GM12892 (cell line): Measurements from ENCODE around the gene ULK4.
"Not testable (repeated sequence)": the region's sequence is repeated elsewhere in the genome, so short reads cannot be mapped to it uniquely, and the experiment has no call there.

Experiments
- DNase-seq: peaks from one replicate; pipeline ENCODE4 v3.0.0; 2011; ENCODE audit not compliant: insufficient read length
- FAIRE-seq: peaks from 2 replicates; lab custom pipeline; 2011; peaks lifted over from hg19 to GRCh38; lab: Jason Lieb, UNC
- POLR2A ChIP-seq: IDR thresholded peaks from 2 replicates; pipeline ENCODE4 v1.6.1; 2011; ENCODE audit warnings: low read depth, low read length, control low read depth
- POLR2AphosphoS5 ChIP-seq: IDR thresholded peaks from 2 replicates; pipeline ENCODE4 v1.6.1; 2011; ENCODE audit warnings: low read depth, low read length, control low read depth
- TAF1 ChIP-seq: IDR thresholded peaks from 2 replicates; pipeline ENCODE4 v1.6.1; 2011; ENCODE audit warnings: low read depth, mild to moderate bottlenecking, control low read depth, low read length, borderline replicate concordance

The ULK4 gene

DNA sequence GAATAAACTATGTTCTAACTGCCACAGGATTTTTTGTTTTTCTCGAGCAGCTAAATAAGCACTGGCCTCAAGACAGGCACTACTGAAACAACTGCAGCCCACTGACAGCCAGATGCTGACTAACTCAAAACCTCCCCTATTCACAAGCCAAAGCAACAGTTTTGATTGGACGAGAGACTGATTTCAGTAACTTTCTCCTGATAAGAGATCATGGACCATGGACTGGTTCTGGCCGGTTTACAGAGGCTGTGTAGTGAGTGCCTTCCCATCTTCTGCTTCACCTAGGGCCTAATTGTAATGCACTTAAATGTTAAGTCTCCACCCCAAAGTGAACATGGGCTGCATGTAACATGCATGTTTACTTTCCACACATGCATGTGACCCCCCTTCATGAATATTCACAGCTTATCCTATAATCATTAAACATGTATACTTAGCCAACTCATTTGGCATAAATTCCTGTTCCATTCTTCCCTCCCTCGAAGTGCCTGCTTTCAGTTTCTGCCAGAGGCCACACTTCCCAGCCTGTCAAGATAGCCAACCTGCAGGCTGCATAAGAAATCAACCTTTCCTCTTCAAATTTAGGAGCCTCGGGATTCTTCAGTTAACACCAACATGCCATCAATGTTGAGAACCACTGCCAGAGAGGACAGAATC, 108.2 kb downstream of the ULK4 start:
- FAIRE-seq, result no peak
- no peak for TF ChIP-seq POLR2AphosphoS5
- no peak for TF ChIP-seq TAF1
- no peak for DNase-seq

DNA sequence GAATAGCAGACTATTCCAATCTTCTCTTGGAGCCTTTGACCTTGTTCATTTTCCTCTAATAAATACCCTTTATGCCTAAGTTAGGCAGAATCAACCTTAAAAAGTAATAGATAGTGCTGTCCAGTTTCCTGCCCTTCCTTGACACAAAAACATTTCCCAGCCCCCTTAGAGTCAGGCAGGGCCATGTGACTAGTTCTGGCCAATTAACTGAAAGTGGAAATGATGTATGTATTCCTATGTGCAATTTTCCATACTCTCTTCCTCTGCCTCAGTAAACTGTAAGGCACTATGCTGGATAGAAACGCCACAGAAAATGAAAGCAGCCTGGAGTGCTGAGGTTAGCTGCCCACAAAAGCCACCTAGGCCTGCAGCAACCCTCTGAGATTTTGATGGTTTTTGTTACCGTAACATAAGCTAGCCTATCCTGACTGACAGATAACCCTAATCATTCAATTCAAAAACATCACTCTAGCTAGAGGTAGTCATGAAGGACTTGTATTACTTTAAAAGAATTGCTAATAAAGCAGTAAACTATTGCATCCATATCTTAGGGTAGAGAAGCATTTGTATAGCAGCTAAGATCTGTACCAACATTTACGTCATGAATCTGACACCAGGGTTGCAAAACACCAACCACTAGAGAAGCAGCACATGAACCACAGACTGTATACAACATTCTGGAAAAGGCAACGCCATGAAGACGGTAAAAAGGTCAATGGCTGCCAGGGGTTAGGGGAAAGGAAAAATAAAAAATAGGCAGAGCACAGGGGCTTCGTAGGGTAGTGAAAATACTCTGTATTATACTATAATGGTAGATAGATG, 112.9 kb downstream of the ULK4 start:
- TF ChIP-seq POLR2A (no peak), TAF1 (no peak), POLR2AphosphoS5 (no peak)
- no peak for DNase-seq
- FAIRE-seq, result no peak

DNA sequence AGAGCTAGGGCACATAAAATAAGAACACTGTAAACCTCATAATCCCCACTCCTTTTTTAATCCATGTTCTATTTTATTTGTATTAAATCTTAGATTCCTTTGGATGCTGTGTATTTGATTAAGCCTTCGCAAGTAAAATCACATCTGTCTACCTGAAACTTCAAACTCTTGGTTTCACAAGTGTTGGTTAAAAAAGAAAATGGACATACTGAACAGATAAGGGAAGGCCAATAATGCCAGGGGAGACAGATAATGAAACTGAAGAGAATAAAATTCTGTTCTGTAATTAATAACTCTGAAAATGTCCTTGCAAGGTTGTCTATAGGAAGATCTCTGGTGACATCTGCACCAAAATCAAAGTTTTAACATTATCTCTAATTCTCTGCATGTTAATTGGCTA, 114.2 kb downstream of the ULK4 start:
- FAIRE-seq (no peak), DNase-seq (no peak)
- TF ChIP-seq TAF1, result no peak
- no peak for TF ChIP-seq POLR2AphosphoS5
- no peak for TF ChIP-seq POLR2A

DNA sequence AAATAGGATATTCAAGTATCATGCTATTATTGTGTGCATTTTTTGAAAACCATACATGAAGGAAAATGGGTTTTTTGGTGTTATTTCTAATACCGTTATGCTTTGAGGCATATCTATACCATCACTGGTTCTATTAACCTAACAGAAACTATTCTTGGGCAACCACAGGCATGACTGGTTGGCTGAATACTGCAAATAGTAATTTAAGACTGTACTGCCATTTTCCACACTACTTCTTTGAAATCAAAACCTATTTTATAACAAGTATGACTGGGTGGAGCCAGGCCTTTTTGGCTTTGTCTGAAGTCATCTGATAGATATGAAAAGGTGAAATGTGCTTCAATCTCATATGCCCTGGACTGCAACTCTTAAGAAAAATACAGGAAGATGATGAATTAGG, 115.1 kb downstream of the ULK4 start:
- no peak for TF ChIP-seq POLR2A
- TF ChIP-seq POLR2AphosphoS5, result no peak
- TF ChIP-seq TAF1, result no peak
- FAIRE-seq (no peak), DNase-seq (no peak)

DNA sequence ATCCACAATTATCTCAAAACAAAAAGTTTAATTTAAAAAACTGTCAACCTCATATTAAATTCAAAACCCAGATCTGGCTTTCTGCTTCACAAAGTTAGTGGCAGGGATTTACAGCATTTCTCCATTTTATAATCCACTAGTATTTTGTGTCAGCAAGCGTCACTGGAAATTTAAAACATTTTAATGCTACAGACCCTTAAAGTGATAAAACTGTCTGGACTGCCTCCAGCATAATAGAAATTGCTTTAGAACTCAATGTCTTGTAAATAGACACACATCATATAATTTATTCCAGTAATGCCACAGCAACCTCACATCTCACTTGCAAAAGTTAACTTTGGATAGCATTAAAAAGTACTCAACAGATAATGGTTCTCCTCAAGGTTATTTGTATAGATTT, 116.1 kb downstream of the ULK4 start:
- TF ChIP-seq TAF1 (no peak), POLR2AphosphoS5 (no peak), POLR2A (no peak)
- no peak for DNase-seq
- no peak for FAIRE-seq

DNA sequence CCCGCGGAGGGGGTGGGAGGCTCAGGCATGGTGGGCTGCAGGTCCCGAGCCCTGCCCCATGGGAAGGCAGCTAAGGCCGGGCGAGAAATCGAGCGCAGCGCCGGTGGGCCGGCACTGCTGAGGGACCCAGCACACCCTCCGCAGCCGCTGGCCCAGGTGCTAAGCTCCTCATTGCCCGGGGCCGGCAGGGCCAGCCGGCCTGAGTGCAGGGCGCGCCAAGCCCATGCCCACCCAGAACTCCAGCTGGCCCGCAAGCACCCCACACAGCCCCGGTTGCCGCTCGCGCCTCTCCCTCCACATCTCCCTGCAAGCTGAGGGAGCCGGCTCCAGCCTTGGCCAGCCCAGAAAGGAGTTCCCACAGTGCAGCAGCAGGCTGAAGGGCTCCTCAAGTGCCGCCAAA, 117.6 kb downstream of the ULK4 start:
- DNase-seq, FAIRE-seq: not testable (repeated sequence)

DNA sequence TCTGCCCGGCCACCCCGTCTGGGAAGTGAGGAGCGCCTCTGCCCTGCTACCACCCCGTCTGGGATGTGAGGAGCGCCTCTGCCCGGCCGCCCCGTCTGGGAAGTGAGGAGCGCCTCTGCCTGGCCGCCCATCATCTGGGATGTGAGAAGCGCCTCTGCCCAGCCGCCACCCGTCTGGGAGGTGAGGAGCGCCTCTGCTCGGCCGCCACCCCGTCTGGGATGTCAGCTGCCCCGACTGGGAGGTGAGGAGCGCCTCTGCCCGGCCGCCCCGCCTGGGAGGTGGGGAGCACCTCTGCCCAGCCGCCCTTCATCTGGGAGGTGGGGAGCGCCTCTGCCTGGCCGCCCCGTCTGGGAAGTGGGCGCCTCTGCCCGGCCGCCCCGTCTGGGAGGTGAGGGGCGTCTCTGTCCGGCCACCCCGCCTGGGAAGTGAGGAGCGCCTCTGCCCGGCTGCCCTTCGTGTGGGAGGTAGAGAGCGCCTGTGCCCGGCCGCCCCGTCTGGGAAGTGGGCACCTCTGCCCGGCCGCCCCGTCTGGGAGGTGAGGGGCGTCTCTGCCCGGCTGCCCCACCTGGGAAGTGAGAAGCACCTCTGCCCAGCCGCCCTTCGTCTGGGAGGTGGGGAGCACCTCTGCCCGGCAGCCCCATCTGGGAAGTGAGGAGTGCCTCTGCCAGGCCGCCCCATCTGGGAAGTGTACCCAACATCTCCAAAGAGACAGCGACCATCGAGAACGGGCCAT, 120.8 kb downstream of the ULK4 start:
- not testable (repeated sequence) for DNase-seq, FAIRE-seq

DNA sequence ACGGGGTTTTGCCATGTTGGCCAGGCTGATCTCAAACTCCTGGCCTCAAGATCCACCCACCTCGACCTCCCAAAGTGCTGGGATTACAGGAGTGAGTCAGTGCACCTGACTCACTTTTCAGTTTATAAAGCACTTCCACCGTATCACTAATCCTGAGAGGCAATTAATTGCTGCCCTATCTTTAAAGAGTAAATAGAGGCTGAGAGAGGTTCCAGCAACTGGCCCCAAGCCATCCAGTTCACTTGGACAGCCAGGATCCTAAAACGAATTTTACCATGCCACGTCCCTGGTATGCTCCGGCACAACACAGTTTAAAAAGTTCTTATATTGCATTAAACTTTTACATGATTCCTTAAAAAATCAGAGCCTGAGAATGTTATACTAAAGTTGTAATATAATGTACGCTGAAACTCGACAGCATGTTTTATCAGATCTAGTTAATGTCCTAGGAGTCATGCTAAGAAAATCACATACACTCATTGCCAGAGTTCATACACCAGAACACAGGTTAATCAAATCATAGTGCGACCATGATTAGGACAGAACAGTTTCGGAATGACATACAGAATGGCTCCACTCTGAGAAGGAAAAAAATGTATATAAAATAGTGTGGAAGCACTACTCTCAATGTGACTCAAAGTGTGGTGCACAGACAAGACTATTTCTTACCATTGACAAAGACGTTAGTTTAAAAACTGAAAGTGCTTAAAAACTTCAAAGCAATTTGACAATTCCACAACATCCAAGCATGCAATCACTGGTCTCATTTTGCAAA, 125.4 kb downstream of the ULK4 start:
- TF ChIP-seq POLR2AphosphoS5 (no peak), TAF1 (no peak), POLR2A (no peak)
- no peak for FAIRE-seq

DNA sequence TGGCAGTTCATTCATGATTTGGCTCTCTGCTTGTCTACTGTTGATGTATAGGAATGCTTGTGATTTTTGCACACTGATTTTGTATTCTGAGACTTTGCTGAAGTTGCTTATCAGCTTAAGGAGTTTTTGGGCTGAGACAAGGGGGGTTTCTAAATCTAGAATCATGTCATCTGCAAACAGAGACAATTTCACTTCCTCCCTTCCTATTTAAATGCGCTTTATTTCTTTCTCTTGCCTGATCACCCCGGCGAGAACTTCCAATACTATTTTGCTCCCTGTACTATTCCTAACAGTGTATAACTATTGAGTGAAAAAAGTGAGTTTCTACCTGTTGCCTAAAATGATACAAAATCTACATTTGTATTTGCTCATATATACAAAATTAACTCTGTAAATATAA, 128.3 kb downstream of the ULK4 start:
- DNase-seq (no peak), FAIRE-seq (no peak)
- TF ChIP-seq TAF1 (no peak), POLR2AphosphoS5 (no peak), POLR2A (no peak)

More for the DNA sequence above, 125.4 kb downstream of the ULK4 start:
- DNase-seq, result no peak

DNA sequence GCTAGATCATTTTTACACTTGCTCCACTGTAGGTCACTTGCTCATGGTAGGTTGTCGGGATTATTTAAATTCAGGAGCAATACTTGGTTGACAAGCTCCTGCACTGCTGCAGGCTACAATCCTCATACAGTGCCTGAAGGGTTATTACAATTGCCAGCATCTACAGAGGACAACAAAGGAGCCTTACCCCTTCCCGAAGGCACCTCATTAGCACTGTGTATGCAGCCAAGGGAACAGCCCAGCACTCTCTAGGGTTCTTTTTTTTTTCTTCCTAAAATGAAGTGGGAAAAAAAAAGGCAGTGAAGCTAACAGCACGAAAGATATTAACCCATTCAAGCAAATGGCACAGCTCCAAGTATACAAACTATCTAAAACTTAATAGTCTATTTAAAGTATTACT, 142.7 kb downstream of the ULK4 start:
- no peak for FAIRE-seq
- no peak for DNase-seq
- TF ChIP-seq TAF1 (no peak), POLR2A (no peak), POLR2AphosphoS5 (no peak)

DNA sequence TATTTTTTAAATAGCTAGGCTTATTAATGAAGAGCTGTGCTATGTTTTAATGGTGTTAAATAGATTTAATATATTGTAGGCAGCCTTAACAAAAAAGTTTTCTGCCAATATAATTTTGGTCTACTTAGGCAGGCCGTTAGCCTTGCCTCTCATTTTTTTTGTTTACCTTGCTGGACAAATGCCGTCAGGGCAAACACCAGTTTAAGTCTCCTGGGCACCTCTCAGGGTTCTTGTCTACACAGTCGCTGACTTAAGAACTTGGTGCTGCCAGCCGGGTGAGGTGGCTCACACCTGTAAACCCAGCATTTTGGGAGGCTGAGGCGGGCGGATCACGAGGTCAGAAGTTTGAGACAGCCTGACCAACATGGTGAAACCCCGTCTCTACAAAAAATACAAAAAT, 153.3 kb downstream of the ULK4 start:
- TF ChIP-seq TAF1 (no peak), POLR2A (no peak)
- FAIRE-seq, result no peak
- DNase-seq, result no peak

DNA sequence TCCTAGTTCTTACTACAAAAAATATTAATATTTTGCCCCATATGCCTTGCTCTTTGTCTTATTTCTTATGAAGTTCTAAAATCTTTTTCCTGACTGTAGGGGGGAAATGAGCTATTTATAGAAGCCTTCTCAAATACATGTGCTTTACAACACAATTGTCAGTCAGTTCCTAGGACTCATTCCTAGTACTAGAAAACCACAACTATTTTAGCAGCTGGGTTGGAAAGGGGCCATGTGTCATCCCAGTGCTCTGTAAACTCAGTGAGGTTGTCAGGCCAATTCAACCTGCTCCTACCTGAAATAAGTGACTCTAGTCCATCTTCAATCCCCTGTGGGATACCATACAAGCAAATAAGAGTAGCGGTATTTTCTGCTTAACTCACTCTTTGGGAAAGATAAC, 153.8 kb downstream of the ULK4 start:
- TF ChIP-seq TAF1 (no peak), POLR2A (no peak), POLR2AphosphoS5 (no peak)
- FAIRE-seq, result no peak
- DNase-seq, result no peak
